B cell (primary cell): ENCODE measurements around the gene RGS14. TPM values are rescaled to one million over a fixed set of nuclear protein-coding genes. Genes with fewer than 3 reads are reported as not detected.
A peak's percentile ranks its signal among the peaks of the same experiment; 100 is the strongest.

Experiments
- ATAC-seq: fragments of 200-7000 bp; cut with Tn5 transposase; one replicate; pipeline ENCODE4 v1.10.0; 2021; ENCODE audit warnings: low read depth, mild to moderate bottlenecking, moderate number of reproducible peaks, moderate library complexity
- CTCF ChIA-PET: fragments of 350-600 bp; sonication (Branson Sonifier 250); formaldehyde crosslinking; loops from one replicate; lab custom pipeline; 2021; ENCODE audit warnings: antibody characterized with exemption, inconsistent platforms; lab: Charles Lee
- POLR2A ChIA-PET: fragments of 350-600 bp; sonication (Branson Sonifier 250); formaldehyde crosslinking; loops from one replicate; lab custom pipeline; 2021; ENCODE audit warnings: antibody characterized with exemption; lab: Charles Lee
- DNase-seq: peaks from one replicate; pipeline ENCODE4 v3.0.0; 2013
- H2AFZ ChIP-seq: 2 replicates; pipeline ENCODE4 v1.6.1; 2012; ENCODE audit warnings: mild to moderate bottlenecking, low read depth, low read length; ENCODE audit not compliant: insufficient read depth, poor library complexity, severe bottlenecking
- H3K27ac ChIP-seq, 2 donors: 1 replicate in 1 of 2; 2 replicates in 1 of 2; pipeline ENCODE4 v1.5.1; 2012 to 2013; ENCODE audit warnings: low read length in 2 of 2, mild to moderate bottlenecking in 2 of 2, moderate library complexity in 1 of 2
- H3K27me3 ChIP-seq, 4 experiments: fragments of 200-600 bp in 1 of 4; sonication (generic) in 1 of 4; replicated peaks in 1 of 4; 1 replicate in 2 of 4; 2 replicates in 2 of 4; pipeline versions ENCODE4 v1.6.1 to v1.7.0; 2013 to 2016; ENCODE audit warnings: low read length in 3 of 4, mild to moderate bottlenecking in 2 of 4, mixed read lengths in 1 of 4, moderate library complexity in 1 of 4; ENCODE audit not compliant: insufficient read depth in 4 of 4, control insufficient read depth in 3 of 4; ENCODE audit errors: control extremely low read depth in 1 of 4
- H3K36me3 ChIP-seq, 2 experiments: replicated peaks in 1 of 2; 1 replicate in 1 of 2; 2 replicates in 1 of 2; pipeline versions ENCODE4 v1.6.1 to v1.7.1; 2013; ENCODE audit warnings: low read length in 1 of 2; ENCODE audit not compliant: insufficient read depth in 2 of 2, control insufficient read depth in 1 of 2; ENCODE audit errors: control extremely low read depth in 1 of 2, extremely low read depth in 1 of 2
- H3K4me1 ChIP-seq, 2 donors: fragments of 200-600 bp in 1 of 2; sonication (generic) in 1 of 2; 1 replicate in 1 of 2; 2 replicates in 1 of 2; pipeline versions ENCODE4 v1.5.1 to v1.6.1; 2013 to 2017; ENCODE audit warnings: low read length in 2 of 2; ENCODE audit not compliant: control insufficient read depth in 2 of 2, insufficient read depth in 2 of 2
- H3K4me2 ChIP-seq: replicated peaks from 2 replicates; pipeline ENCODE3; 2012; ENCODE audit warnings: mild to moderate bottlenecking, low read depth, low read length; ENCODE audit not compliant: poor library complexity, severe bottlenecking
- H3K4me3 ChIP-seq, 5 experiments: fragments of 200-600 bp in 1 of 5; sonication (generic) in 1 of 5; 1 replicate in 3 of 5; 2 replicates in 2 of 5; pipeline versions ENCODE4 v1.5.1 to v1.7.0; 2011 to 2016; ENCODE audit warnings: low read length in 4 of 5, mild to moderate bottlenecking in 4 of 5, low read depth in 2 of 5, control low read depth in 1 of 5, moderate library complexity in 1 of 5; ENCODE audit not compliant: insufficient read depth in 1 of 5; ENCODE audit errors: control extremely low read depth in 1 of 5, extremely low read depth in 1 of 5
- H3K79me2 ChIP-seq: fragments of 200-600 bp; sonication (generic); one replicate; pipeline ENCODE4 v1.6.0; 2016; ENCODE audit warnings: low read length; ENCODE audit not compliant: control insufficient read depth, insufficient read depth
- H3K9ac ChIP-seq: fragments of 200-600 bp; sonication (generic); 2 replicates; pipeline ENCODE4 v1.6.1; 2017; ENCODE audit warnings: mild to moderate bottlenecking, low read length, moderate library complexity
- H3K9me3 ChIP-seq, 3 donors: one replicate each; pipeline versions ENCODE4 v1.6.1 to v1.7.1; 2013; ENCODE audit warnings: low read length in 2 of 3; ENCODE audit not compliant: control insufficient read depth in 2 of 3, insufficient read depth in 1 of 3; ENCODE audit errors: control extremely low read depth in 1 of 3
- H4K20me1 ChIP-seq: 2 replicates; pipeline ENCODE4 v1.6.0; 2012; ENCODE audit warnings: mild to moderate bottlenecking, low read length; ENCODE audit not compliant: insufficient read depth, control insufficient read depth, poor library complexity, severe bottlenecking
- H3K27ac Mint-ChIP-seq: one replicate; pipeline ENCODE4 v1.8.0; 2021; ENCODE audit warnings: mixed read lengths
- H3K27me3 Mint-ChIP-seq: one replicate; pipeline ENCODE4 v1.8.0; 2021; ENCODE audit warnings: mixed read lengths
- H3K4me1 Mint-ChIP-seq: one replicate; pipeline ENCODE4 v1.8.0; 2021; ENCODE audit warnings: mixed read lengths
- H3K4me3 Mint-ChIP-seq: one replicate; pipeline ENCODE4 v1.8.0; 2021; ENCODE audit warnings: mixed read lengths
- H3K9me3 Mint-ChIP-seq: one replicate; pipeline ENCODE4 v1.8.0; 2022; ENCODE audit warnings: mixed read lengths; ENCODE audit not compliant: insufficient read depth
- CTCF ChIP-seq: fragments of 200-600 bp; IDR thresholded peaks from one replicate; pipeline ENCODE4 v1.8.0; 2022; ENCODE audit warnings: antibody characterized with exemption, mild to moderate bottlenecking
- EZH2 ChIP-seq: IDR thresholded peaks from 2 replicates; pipeline ENCODE4 v1.6.1; 2012; ENCODE audit warnings: borderline replicate concordance, low read depth, mild to moderate bottlenecking, moderate library complexity, low read length; ENCODE audit not compliant: insufficient read depth, poor library complexity, severe bottlenecking
- WGBS: methylation state at CpG from one replicate; pipeline ENCODE4 v1.1.5; 2013; ENCODE audit warnings: missing lambda C conversion rate; ENCODE audit not compliant: insufficient coverage; 5-methylcytosine and 5-hydroxymethylcytosine counted together
- intact Hi-C: fragments of 100-400 bp; cut with micrococcal nuclease; formaldehyde crosslinking; loops from one replicate; pipeline ENCODE4 v1.10.0; 2022
- polyA plus RNA-seq: library from polyadenylated mRNA; depleted of rRNA; stranded (reverse); fragments of >200 nt; gene quantifications from 2 replicates; pipeline ENCODE4 v1.2.3, GENCODE V29; 2012
- total RNA-seq, 2 donors: library from RNA; stranded (reverse); fragments of 120-200 nt in 1 of 2; gene quantifications; 1 replicate in 1 of 2; 2 replicates in 1 of 2; pipeline versions ENCODE4 v1.2.3 to v1.2.4, GENCODE V29; 2013 to 2022

Gene RGS14
- total and polyA plus RNA-seq, 2 donors (not counting 1 experiment from before 2014, with no cell fraction given), result 85.8 to 184 TPM

GRCh38 chr5:177378884-177379883, 21.5 kb downstream of the RGS14 start:
- ATAC-seq (no peak), DNase-seq (no peak)
- Histone ChIP-seq H3K27me3 (peaks cover 0 to 11% (median 0%) of the 10 kb centered on the region in 4 experiments), H3K4me1 (no peaks in the 10 kb centered on the region), H4K20me1 (no peaks in the 10 kb centered on the region), H3K9me3 (no peaks in the 10 kb centered on the region), H3K4me3 (no peak overlapping the region), H3K79me2 (no peaks in the 10 kb centered on the region), H3K9ac (no peak overlapping the region), H3K27ac (no peak overlapping the region), H3K36me3 (no peaks in the 10 kb centered on the region), H2AFZ (no peak overlapping the region), H3K4me2 (no peak overlapping the region)
- no peaks in the 10 kb centered on the region for H3K9me3 Mint-ChIP-seq
- no peak overlapping the region for H3K4me3 Mint-ChIP-seq
- POLR2A ChIA-PET, result interaction anchor here (0.6 kb wide), 2 partner anchors 25 to 117 kb away, joined by 3 to 6 read pairs; no protein-coding TSS in a partner anchor
- peak overlapping the region; percentile 37 for H3K27ac Mint-ChIP-seq
- CTCF ChIA-PET, result interaction anchor here (1.0 to 2.2 kb wide), 5 partner anchors 10 to 742 kb away, joined by 3 to 12 read pairs (median 7); no protein-coding TSS in a partner anchor
- H3K4me1 Mint-ChIP-seq, result no peaks in the 10 kb centered on the region
- peaks cover 15% of the 10 kb centered on the region for H3K27me3 Mint-ChIP-seq
- intact Hi-C loops, result no loop called here
- TF ChIP-seq EZH2, result no peak
- TF ChIP-seq CTCF, result no peak
- 84% methylated on average over 12 of the region's 15 CpGs for WGBS

GRCh38 chr5:177380805-177381126, 23.0 kb downstream of the RGS14 start:
- no peaks in the 10 kb centered on the region for H3K9me3 Mint-ChIP-seq
- H2AFZ ChIP-seq, result no peak overlapping the region
- H3K9ac ChIP-seq, result no peak overlapping the region
- peaks cover 21% of the 10 kb centered on the region for H3K27me3 Mint-ChIP-seq
- ChIA-PET CTCF (interaction anchor here (1.2 kb wide), 1 partner anchor 10 kb away, joined by 3 read pairs; no protein-coding TSS in a partner anchor), POLR2A (no interaction called here)
- intact Hi-C loops, result no loop called here
- no peaks in the 10 kb centered on the region for H3K79me2 ChIP-seq
- no peak overlapping the region for H3K4me2 ChIP-seq
- no peaks in the 10 kb centered on the region for H3K4me1 ChIP-seq
- H3K9me3 ChIP-seq, result no peaks in the 10 kb centered on the region
- H4K20me1 ChIP-seq, result no peaks in the 10 kb centered on the region
- no peaks in the 10 kb centered on the region for H3K4me1 Mint-ChIP-seq
- H3K27ac Mint-ChIP-seq, result no peak overlapping the region
- H3K4me3 ChIP-seq, result no peak overlapping the region
- no peak overlapping the region for H3K4me3 Mint-ChIP-seq
- DNase-seq, result no peak
- TF ChIP-seq CTCF, result no peak
- TF ChIP-seq EZH2, result no peak
- no peak for ATAC-seq
- no peak overlapping the region for H3K27ac ChIP-seq
- no peaks in the 10 kb centered on the region for H3K36me3 ChIP-seq
- WGBS, result 100% methylated on average over 2 of the region's 6 CpGs
- peaks cover 0 to 11% (median 0%) of the 10 kb centered on the region in 4 experiments for H3K27me3 ChIP-seq
